ENCODE measurements around the gene NFYC.

The NFYC gene

GRCh38 chr1:40710581-40711315, 19.2 kb downstream of the NFYC start:
- DNase-seq (ENCODE audit: low read depth): no peak
- no peak for TF ChIP-seq CTCF (conservative IDR thresholded peaks at IDR 0.05; ENCODE audit: control insufficient read depth, insufficient read depth, low read depth, low read length)
- peak overlapping the region; percentile 22 for H3K4me3 ChIP-seq (ENCODE audit: control insufficient read depth, low read depth, low read length)

- no peak overlapping the region for H3K4me3 ChIP-seq (ENCODE audit: control insufficient read depth, low read depth, low read length)
- DNase-seq (ENCODE audit: low read depth): peak; percentile 54
- TF ChIP-seq CTCF (conservative IDR thresholded peaks at IDR 0.05; ENCODE audit: control insufficient read depth, insufficient read depth, low read depth, low read length): no peak
These were observed 20.2 kb downstream of the NFYC start for GRCh38 chr1:40711465-40712404.

GRCh38 chr1:40712405-40712944, 21.0 kb downstream of the NFYC start:
- TF ChIP-seq CTCF (conservative IDR thresholded peaks at IDR 0.05; ENCODE audit: control insufficient read depth, insufficient read depth, low read depth, low read length): no peak
- DNase-seq (ENCODE audit: low read depth): no peak
- H3K4me3 ChIP-seq (ENCODE audit: control insufficient read depth, low read depth, low read length): no peak overlapping the region

- no peak for TF ChIP-seq CTCF (conservative IDR thresholded peaks at IDR 0.05; ENCODE audit: control insufficient read depth, insufficient read depth, low read depth, low read length)
- H3K4me3 ChIP-seq (ENCODE audit: control insufficient read depth, low read depth, low read length): no peak overlapping the region
- DNase-seq (ENCODE audit: low read depth): no peak
These were observed 21.5 kb downstream of the NFYC start for GRCh38 chr1:40712997-40713396.

- no peak for DNase-seq (ENCODE audit: low read depth)
- no peak for TF ChIP-seq CTCF (conservative IDR thresholded peaks at IDR 0.05; ENCODE audit: control insufficient read depth, insufficient read depth, low read depth, low read length)
- no peak overlapping the region for H3K4me3 ChIP-seq (ENCODE audit: control insufficient read depth, low read depth, low read length)
These were observed 24.1 kb downstream of the NFYC start for GRCh38 chr1:40715491-40716059.

GRCh38 chr1:40717065-40717464, 25.6 kb downstream of the NFYC start:
- no peak overlapping the region for H3K4me3 ChIP-seq (ENCODE audit: control insufficient read depth, low read depth, low read length)
- DNase-seq (ENCODE audit: low read depth): no peak
- TF ChIP-seq CTCF (conservative IDR thresholded peaks at IDR 0.05; ENCODE audit: control insufficient read depth, insufficient read depth, low read depth, low read length): no peak

All from fibroblast of mammary gland (primary cell).